ENCODE data around the gene ALK.

The ALK gene

GRCh38 chr2:29482348-29482747, 439.0 kb downstream of the ALK start:
- Histone ChIP-seq H3K36me3 (ENCODE audit: control insufficient read depth, insufficient read depth, low read length) (no peaks in the 10 kb centered on the region), H3K9me3 (ENCODE audit: control insufficient read depth, insufficient read depth, low read depth, low read length) (no peaks in the 10 kb centered on the region), H3K4me3 (ENCODE audit: low read depth, low read length) (no peak overlapping the region), H3K9ac (ENCODE audit: low read length) (no peak overlapping the region), H3K27ac (ENCODE audit: low read depth, low read length) (no peak overlapping the region), H3K27me3 (ENCODE audit: control insufficient read depth, insufficient read depth, low read length) (no peaks in the 10 kb centered on the region), H3K4me1 (ENCODE audit: control insufficient read depth, insufficient read depth, low read length) (peaks cover 3% of the 10 kb centered on the region; the same call in 1 of the 2 replicates)

GRCh38 chr2:29481313-29481712, 440.1 kb downstream of the ALK start:
- Histone ChIP-seq H3K36me3 (ENCODE audit: control insufficient read depth, insufficient read depth, low read length) (no peaks in the 10 kb centered on the region), H3K9ac (ENCODE audit: low read length) (no peak overlapping the region), H3K4me3 (ENCODE audit: low read depth, low read length) (no peak overlapping the region), H3K27me3 (ENCODE audit: control insufficient read depth, insufficient read depth, low read length) (no peaks in the 10 kb centered on the region), H3K9me3 (ENCODE audit: control insufficient read depth, insufficient read depth, low read depth, low read length) (no peaks in the 10 kb centered on the region), H3K27ac (ENCODE audit: low read depth, low read length) (no peak overlapping the region), H3K4me1 (ENCODE audit: control insufficient read depth, insufficient read depth, low read length) (peaks cover 3% of the 10 kb centered on the region; the same call in 1 of the 2 replicates)

- H3K27ac ChIP-seq (ENCODE audit: low read depth, low read length) = no peak overlapping the region
- H3K9me3 ChIP-seq (ENCODE audit: control insufficient read depth, insufficient read depth, low read depth, low read length) = no peaks in the 10 kb centered on the region
- H3K4me1 ChIP-seq (ENCODE audit: control insufficient read depth, insufficient read depth, low read length) = no peaks in the 10 kb centered on the region; the same call in 1 of the 2 replicates
- no peaks in the 10 kb centered on the region for H3K27me3 ChIP-seq (ENCODE audit: control insufficient read depth, insufficient read depth, low read length)
- no peak overlapping the region for H3K4me3 ChIP-seq (ENCODE audit: low read depth, low read length)
- H3K9ac ChIP-seq (ENCODE audit: low read length) = no peak overlapping the region
- H3K36me3 ChIP-seq (ENCODE audit: control insufficient read depth, insufficient read depth, low read length) = no peaks in the 10 kb centered on the region
Observed at GRCh38 chr2:29480426-29480825, 441.0 kb downstream of the ALK start.

- Histone ChIP-seq H3K27me3 (ENCODE audit: control insufficient read depth, insufficient read depth, low read length) (no peaks in the 10 kb centered on the region), H3K27ac (ENCODE audit: low read depth, low read length) (no peak overlapping the region), H3K9me3 (ENCODE audit: control insufficient read depth, insufficient read depth, low read depth, low read length) (no peaks in the 10 kb centered on the region), H3K9ac (ENCODE audit: low read length) (no peak overlapping the region), H3K4me3 (ENCODE audit: low read depth, low read length) (no peak overlapping the region), H3K36me3 (ENCODE audit: control insufficient read depth, insufficient read depth, low read length) (no peaks in the 10 kb centered on the region), H3K4me1 (ENCODE audit: control insufficient read depth, insufficient read depth, low read length) (no peaks in the 10 kb centered on the region)
Observed at GRCh38 chr2:29479401-29479800, 442.0 kb downstream of the ALK start.

GRCh38 chr2:29478641-29479040, 442.7 kb downstream of the ALK start:
- Histone ChIP-seq H3K4me3 (ENCODE audit: low read depth, low read length) (no peak overlapping the region), H3K9me3 (ENCODE audit: control insufficient read depth, insufficient read depth, low read depth, low read length) (no peaks in the 10 kb centered on the region), H3K36me3 (ENCODE audit: control insufficient read depth, insufficient read depth, low read length) (no peaks in the 10 kb centered on the region), H3K9ac (ENCODE audit: low read length) (no peak overlapping the region), H3K27ac (ENCODE audit: low read depth, low read length) (no peak overlapping the region), H3K4me1 (ENCODE audit: control insufficient read depth, insufficient read depth, low read length) (no peaks in the 10 kb centered on the region), H3K27me3 (ENCODE audit: control insufficient read depth, insufficient read depth, low read length) (no peaks in the 10 kb centered on the region)

GRCh38 chr2:29477186-29477585, 444.2 kb downstream of the ALK start:
- no peaks in the 10 kb centered on the region for H3K27me3 ChIP-seq (ENCODE audit: control insufficient read depth, insufficient read depth, low read length)
- no peak overlapping the region for H3K9ac ChIP-seq (ENCODE audit: low read length)
- H3K9me3 ChIP-seq (ENCODE audit: control insufficient read depth, insufficient read depth, low read depth, low read length) = peaks cover under 1% of the 10 kb centered on the region; the same call in 1 of the 2 replicates
- no peaks in the 10 kb centered on the region for H3K4me1 ChIP-seq (ENCODE audit: control insufficient read depth, insufficient read depth, low read length)
- H3K36me3 ChIP-seq (ENCODE audit: control insufficient read depth, insufficient read depth, low read length) = no peaks in the 10 kb centered on the region
- H3K27ac ChIP-seq (ENCODE audit: low read depth, low read length) = no peak overlapping the region
- H3K4me3 ChIP-seq (ENCODE audit: low read depth, low read length) = no peak overlapping the region

- Histone ChIP-seq H3K4me3 (ENCODE audit: low read depth, low read length) (no peak overlapping the region), H3K27ac (ENCODE audit: low read depth, low read length) (no peak overlapping the region), H3K9ac (ENCODE audit: low read length) (no peak overlapping the region), H3K4me1 (ENCODE audit: control insufficient read depth, insufficient read depth, low read length) (no peaks in the 10 kb centered on the region), H3K36me3 (ENCODE audit: control insufficient read depth, insufficient read depth, low read length) (no peaks in the 10 kb centered on the region), H3K27me3 (ENCODE audit: control insufficient read depth, insufficient read depth, low read length) (no peaks in the 10 kb centered on the region), H3K9me3 (ENCODE audit: control insufficient read depth, insufficient read depth, low read depth, low read length) (peaks cover 6% of the 10 kb centered on the region)
Observed at GRCh38 chr2:29475499-29475898, 445.9 kb downstream of the ALK start.

- Histone ChIP-seq H3K27me3 (ENCODE audit: control insufficient read depth, insufficient read depth, low read length) (no peaks in the 10 kb centered on the region), H3K9ac (ENCODE audit: low read length) (no peak overlapping the region), H3K4me3 (ENCODE audit: low read depth, low read length) (no peak overlapping the region), H3K36me3 (ENCODE audit: control insufficient read depth, insufficient read depth, low read length) (no peaks in the 10 kb centered on the region), H3K9me3 (ENCODE audit: control insufficient read depth, insufficient read depth, low read depth, low read length) (peaks cover 6% of the 10 kb centered on the region), H3K4me1 (ENCODE audit: control insufficient read depth, insufficient read depth, low read length) (no peaks in the 10 kb centered on the region), H3K27ac (ENCODE audit: low read depth, low read length) (no peak overlapping the region)
Observed at GRCh38 chr2:29469961-29470360, 451.4 kb downstream of the ALK start.

- H3K4me1 ChIP-seq (ENCODE audit: control insufficient read depth, insufficient read depth, low read length) = no peaks in the 10 kb centered on the region
- H3K4me3 ChIP-seq (ENCODE audit: low read depth, low read length) = no peak overlapping the region
- H3K36me3 ChIP-seq (ENCODE audit: control insufficient read depth, insufficient read depth, low read length) = no peaks in the 10 kb centered on the region
- H3K9me3 ChIP-seq (ENCODE audit: control insufficient read depth, insufficient read depth, low read depth, low read length) = peaks cover 6% of the 10 kb centered on the region
- no peaks in the 10 kb centered on the region for H3K27me3 ChIP-seq (ENCODE audit: control insufficient read depth, insufficient read depth, low read length)
- no peak overlapping the region for H3K9ac ChIP-seq (ENCODE audit: low read length)
- H3K27ac ChIP-seq (ENCODE audit: low read depth, low read length) = no peak overlapping the region
Observed at GRCh38 chr2:29469516-29469915, 451.9 kb downstream of the ALK start.

GRCh38 chr2:29463181-29463900, 458.0 kb downstream of the ALK start:
- Histone ChIP-seq H3K36me3 (ENCODE audit: control insufficient read depth, insufficient read depth, low read length) (no peaks in the 10 kb centered on the region), H3K9ac (ENCODE audit: low read length) (no peak overlapping the region), H3K4me3 (ENCODE audit: low read depth, low read length) (no peak overlapping the region), H3K27ac (ENCODE audit: low read depth, low read length) (no peak overlapping the region), H3K27me3 (ENCODE audit: control insufficient read depth, insufficient read depth, low read length) (no peaks in the 10 kb centered on the region), H3K9me3 (ENCODE audit: control insufficient read depth, insufficient read depth, low read depth, low read length) (no peaks in the 10 kb centered on the region), H3K4me1 (ENCODE audit: control insufficient read depth, insufficient read depth, low read length) (no peaks in the 10 kb centered on the region)

GRCh38 chr2:29462293-29462692, 459.1 kb downstream of the ALK start:
- H3K4me3 ChIP-seq (ENCODE audit: low read depth, low read length) = no peak overlapping the region
- H3K27me3 ChIP-seq (ENCODE audit: control insufficient read depth, insufficient read depth, low read length) = no peaks in the 10 kb centered on the region
- H3K9me3 ChIP-seq (ENCODE audit: control insufficient read depth, insufficient read depth, low read depth, low read length) = no peaks in the 10 kb centered on the region
- no peak overlapping the region for H3K9ac ChIP-seq (ENCODE audit: low read length)
- H3K4me1 ChIP-seq (ENCODE audit: control insufficient read depth, insufficient read depth, low read length) = no peaks in the 10 kb centered on the region
- no peaks in the 10 kb centered on the region for H3K36me3 ChIP-seq (ENCODE audit: control insufficient read depth, insufficient read depth, low read length)
- no peak overlapping the region for H3K27ac ChIP-seq (ENCODE audit: low read depth, low read length)

Measured in HUES6 (cell line).